NCI-H1048 (cell line): Measurements from ENCODE around the gene ASPRV1.
"Not testable (repeated sequence)": the region's sequence is repeated elsewhere in the genome, so short reads cannot be mapped to it uniquely, and the experiment has no call there.

Source experiments
- DNase-seq: peaks from one replicate; lab custom pipeline; 2025; lab: John Stamatoyannopoulos, UW

ASPRV1 gene

DNA sequence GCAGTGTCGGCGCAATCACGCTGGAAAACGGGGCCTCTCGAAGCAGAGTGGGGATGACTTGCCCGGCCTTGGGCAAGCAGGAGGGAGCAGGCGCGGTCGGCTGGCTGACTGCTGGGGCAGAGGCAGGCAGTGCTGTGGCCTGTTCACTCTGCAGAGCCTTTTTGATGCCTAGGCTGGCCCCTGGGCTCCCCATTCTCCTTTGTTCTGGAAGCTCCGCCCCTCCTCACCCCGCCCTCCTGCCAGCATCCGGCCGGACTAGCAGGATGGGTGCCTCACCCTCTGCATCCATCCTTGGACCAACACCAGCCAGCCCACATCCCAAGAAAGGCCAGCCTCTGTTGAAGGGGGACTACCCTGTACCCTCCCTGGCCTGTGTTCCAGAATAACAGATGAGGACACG lies at the start of gene ASPRV1:
TSS of gene ASPRV1 (minus strand) at position 136 of the 400 bp plus-strand sequence. CDS start 195 bp downstream, outside the sequence.
- no peak for DNase-seq

DNA sequence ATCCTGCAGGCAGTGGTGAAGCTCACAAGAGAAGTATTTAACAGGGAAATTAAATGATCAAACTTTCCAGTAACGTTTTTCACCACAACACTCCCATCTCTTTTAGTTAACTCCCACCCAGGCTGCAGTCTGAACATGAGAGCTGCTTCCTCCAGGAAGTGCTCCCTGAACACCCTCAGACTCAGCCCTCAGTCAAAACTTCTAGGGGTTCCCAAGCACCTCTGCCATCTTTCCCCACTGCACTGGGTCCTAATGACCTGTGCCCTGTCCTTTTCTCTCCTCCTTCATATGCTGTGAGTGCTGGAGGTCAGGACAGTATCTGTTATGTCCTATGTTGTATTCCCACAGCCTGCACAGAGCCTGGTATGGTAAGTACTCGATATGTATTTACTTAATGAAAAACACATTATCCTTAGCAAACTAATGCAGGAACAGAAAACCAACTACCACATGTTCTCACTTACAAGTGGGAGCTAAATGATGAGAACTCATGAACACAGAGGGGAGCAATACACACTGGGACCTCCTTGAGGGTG lies 49.2 kb upstream of the ASPRV1 start:
- DNase-seq = no peak

DNA sequence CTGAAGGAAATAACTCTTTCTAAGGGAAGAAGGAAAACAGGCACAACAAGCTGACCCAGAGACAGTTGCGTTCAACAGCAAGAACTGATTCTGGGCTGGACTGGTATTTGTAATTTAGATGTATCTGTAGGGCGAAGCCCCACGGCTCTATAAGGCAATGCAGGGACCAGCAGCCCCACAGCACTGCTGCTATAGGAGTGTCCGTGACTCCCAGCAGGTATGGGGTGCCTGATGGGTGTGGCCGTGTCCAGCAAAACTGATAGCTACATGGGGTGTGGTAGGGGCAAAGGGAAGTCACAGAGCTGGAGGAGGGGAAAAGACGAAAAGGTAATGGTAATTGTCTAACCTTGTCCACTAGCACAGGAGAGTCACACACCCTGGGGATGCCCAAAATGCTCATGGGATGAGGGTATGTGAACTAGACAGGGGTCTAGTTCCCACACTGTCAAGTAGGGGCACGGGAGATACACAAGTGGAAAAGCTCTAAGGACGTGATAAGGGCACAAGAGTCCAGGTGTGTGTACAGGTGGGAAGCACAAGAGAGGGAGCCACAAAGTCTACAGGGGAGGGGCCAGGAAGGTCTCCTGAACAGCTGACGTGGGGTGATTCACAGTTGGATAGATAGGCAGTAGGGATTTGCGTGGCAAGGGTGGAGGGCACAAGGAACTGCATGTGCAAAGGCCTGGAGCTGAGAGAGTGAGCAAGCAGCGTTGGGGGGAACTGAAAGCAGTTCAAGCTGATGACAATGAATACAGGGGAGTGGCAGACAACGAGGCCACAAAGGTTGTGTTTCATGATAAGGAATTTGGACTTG lies 48.5 kb upstream of the ASPRV1 start:
- no peak for DNase-seq

DNA sequence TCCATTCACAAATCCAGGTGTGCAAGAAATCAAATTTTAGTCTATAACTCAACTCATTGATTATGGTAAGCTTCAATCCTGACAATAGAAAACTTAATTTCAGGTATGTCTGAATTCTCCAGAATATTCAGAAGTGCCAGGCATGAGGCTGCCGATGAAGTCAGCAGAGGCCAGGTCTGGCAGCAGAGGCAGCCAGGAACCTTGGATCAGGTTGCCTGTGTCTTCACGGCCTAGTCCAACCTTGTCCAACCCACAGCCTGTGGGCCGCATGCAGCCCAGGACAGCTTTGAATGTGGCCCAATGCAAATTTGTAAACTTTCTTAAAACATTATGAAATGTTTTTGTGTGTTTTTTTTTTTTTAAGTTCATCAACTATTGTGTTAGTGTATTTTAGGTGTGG lies 46.9 kb upstream of the ASPRV1 start:
- no peak for DNase-seq

DNA sequence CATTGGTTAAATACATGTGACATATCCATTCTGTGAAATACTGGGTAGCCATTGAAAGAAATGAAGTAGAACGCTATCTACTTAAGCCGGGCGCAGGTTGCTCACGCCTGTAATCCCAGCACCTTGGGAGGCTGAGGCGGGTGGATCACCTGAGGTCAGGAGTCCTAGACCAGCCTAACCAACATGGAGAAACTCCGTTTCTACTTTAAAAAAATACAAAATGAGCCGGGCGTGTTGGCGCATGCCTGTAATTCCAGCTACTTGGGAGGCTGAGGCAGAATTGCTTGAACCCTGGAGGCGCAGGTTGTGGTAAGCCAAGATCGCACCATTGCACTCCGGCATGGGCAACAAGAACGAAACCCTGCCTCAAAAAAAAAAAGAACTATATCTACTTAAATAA lies 45.7 kb upstream of the ASPRV1 start:
- DNase-seq = no peak

DNA sequence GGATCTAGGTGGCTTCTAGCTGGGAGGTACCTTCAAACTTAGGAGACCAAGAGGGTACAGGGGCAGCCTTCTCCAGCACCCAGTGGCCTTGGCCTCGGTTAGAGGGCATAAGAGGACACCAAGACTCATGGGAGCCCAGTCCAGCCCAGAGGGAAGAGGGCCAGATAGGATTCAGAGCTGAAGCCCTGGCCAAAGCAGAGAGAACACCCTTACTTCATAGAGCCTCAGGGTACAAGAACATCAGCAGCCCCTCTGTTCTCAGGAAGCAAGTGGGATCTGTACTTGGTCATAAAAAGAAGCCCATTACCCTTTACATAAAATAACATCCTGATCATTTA lies 45.0 kb upstream of the ASPRV1 start:
- no peak for DNase-seq

DNA sequence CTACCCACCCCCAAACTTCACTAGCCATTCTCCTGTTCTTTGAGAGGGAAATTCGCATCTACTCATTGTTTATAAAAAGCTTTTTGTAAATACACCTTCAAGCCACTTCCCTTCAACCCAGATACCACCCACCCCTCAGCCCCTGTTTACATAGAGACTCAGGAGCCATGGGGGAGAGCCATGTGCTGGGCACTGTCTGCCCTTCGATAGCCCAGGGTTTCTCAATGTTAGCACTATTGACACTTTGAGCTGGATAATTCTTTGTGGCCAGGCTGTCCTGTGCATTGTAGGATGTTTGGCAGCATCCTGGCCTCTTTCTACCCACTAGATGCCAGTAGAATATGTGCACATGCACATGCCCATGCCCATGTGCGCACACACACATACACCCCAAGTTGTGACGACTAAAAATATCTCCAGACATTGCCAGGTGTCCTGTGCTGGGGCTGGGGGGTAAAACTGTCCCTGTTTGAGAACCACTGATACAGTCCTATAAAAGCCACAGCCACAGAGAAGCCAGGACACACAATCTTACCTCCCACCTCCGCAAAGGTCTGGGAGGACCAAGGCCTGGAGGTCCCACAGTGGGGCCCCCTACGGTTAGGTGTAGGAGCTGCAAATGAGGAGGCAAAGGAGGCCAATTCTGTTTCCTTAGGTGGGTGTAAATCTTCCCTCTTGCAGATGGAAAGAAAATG lies 44.5 kb upstream of the ASPRV1 start:
- no peak for DNase-seq

DNA sequence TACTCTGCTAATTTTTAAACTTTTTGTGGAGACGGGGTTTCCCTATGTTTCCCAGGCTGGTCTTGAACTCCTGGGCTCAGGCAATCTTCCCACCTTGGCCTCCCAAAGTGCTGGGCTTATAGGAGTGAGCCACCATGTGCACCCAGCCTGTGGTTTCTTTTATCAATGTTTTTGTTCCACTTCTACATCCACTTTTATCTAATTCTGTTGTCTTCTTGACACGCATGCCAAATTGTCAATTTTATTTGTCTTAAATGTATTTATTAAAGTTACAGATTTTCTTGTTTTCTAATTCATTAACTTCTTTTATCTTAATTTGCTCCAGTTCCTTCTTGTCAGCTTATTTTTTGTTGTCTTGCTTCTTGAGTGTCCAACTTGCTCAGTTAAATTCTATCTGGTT lies 43.8 kb upstream of the ASPRV1 start:
- no peak for DNase-seq

DNA sequence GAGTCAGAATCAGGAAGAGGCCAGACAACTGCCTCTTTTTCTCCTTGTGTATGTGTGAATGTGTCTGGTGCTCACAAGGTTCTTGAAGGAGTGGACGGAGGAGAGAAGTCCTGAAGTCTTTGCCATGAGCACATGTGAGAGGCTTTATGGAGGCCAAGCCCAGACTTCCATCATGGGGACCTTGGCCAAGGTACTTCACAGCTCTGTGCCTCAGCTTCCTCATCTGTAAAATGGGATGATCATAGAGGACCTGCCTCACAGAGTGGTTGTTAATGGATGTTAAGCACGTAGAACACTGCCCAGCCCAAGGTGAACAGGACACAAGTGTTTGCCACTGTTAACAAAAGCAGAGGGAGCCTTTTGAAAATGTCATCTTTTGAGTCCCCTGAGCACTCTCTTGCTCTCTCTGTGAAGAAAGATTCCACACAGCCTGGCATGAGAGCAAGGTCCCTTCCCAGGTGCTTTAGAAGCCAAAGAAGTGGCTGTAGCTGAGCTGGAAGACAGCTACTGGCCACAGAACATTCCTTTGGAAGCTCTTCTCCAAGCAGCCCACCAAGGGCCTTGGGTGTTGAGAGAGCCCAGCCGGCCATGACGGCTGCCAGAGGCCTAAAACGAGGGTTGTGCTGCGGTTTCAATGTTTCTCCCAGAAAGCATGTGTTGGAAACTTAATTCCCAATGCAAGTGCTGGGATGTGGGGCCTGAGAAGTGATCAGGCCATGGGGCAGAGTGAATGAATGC lies 41.8 kb upstream of the ASPRV1 start:
- no peak for DNase-seq

DNA sequence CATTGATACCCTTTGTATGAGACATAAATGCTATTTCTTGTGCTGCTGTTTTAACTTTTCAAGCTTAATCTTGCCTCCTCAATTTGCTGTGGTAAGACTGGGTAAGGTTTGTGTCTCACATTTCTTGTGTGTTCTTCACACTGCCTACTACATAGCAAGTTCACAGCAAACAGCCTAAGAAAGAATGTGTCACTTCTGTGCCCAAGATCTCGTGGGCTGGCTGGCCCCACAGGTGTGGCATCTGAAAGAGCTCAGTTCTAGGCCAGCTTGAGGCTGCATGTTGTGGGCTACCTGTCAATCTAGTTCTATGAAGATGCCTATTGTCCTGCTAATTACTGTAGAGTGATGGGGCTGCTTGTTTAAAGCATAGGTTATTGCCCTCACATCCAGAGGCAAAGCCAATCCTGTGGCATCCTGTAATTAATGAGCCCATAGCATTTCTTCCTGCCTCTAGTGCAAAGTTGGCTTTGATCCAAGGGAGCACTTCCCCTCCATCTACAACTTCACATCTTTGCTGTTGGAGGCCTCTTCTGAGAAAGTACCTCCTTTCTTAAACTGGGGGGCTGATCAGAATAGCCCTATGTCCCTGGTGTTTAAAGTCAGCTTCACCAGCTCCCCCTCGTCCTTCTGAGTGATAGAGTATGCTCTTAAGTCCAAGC lies 40.9 kb upstream of the ASPRV1 start:
- DNase-seq = no peak

DNA sequence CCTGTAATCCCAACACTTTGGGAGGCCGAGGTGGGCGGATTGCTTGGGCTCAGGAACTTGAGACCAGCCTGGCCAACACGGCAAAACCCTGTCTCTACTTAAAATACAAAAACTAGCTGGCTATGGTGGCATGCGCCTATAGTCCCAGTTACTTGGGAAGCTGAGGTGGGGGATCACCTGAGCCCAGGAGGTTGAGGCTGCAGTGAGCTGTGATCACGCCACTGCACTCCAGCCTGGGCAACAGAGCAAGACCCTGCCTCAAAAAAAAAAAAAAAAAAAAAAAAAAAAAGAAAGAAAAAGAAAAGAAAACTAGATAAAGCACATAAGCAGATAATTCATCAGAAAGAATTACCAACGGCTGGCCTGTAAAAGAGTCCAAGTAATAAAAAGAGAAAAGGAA lies 39.1 kb upstream of the ASPRV1 start:
- DNase-seq = not testable (repeated sequence)

DNA sequence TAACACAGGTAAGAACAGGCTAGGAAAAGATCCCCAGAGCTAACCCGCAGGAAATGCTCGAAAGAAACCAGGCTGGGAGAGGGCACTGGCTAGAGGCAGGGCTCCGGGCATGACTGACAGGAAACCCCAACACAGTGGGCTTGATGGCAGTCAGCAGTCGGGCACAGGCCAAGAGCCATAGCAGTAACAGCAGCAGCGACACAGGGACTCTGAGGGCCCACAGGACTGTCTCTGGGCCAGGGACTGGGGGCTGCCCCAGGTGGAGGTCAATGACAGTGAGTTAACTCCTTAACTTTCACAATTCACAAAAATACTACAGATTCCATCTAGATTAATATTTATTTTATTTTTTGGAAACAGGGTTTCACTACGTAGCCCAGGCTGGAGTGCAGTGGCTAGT lies 37.3 kb upstream of the ASPRV1 start:
- DNase-seq = no peak

DNA sequence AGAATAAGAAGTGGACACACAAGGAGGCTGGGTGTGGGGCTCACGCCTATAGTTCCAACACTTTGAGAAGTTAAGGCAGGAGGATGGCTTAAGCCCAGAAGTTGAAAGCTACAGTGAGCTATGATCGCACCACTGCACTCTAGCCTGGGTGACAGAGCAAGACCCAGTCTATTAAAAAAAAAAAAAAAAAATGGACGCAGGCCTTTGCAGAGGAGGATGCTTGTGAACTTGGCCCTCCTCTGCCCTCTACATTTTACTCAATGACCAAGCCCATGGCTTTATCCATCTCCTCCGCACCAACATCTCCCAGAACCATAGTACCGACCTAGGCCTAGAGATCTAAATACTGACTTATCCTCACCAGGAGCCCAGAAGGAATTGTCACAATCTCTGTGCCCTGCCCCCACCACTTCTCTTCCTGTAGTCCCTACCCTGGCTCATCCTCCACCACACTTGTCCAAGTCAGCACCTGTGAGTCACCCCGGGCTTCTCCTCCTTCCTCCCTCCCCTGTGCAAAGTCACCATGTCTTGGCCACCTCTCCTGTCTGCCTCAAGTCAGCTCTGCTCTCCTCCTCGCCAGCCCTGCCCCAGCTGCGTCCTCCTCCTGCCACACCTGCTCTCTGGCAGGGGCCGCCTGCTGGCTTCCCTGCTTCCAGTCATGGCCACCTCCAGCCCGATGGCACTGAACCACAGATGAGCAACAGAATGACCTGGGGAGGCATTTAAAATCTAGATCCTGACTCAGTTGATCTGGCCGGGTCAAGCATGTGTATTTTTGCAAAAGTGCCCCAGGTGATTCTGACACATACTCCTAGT lies 35.8 kb upstream of the ASPRV1 start:
- DNase-seq = no peak

DNA sequence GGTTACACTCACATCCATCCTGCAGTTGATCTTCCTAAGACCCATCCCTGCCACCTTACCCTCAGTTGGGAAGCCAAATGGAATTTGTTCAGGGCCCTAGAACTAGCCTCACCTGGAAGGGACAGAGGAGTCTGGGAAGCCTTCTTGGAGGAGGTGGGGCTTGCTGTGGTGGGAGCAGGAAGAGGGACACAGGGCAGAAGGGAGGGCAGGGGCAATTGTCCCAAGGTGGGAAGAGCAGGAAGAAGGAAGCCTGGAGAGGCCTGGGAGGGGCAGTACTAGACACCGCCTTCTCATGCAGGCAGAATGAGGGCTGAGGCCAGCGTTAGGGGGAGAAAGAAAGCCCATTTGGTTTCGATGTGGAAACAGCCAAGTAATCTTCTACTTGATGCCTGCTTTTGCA lies 34.1 kb upstream of the ASPRV1 start:
- no peak for DNase-seq

DNA sequence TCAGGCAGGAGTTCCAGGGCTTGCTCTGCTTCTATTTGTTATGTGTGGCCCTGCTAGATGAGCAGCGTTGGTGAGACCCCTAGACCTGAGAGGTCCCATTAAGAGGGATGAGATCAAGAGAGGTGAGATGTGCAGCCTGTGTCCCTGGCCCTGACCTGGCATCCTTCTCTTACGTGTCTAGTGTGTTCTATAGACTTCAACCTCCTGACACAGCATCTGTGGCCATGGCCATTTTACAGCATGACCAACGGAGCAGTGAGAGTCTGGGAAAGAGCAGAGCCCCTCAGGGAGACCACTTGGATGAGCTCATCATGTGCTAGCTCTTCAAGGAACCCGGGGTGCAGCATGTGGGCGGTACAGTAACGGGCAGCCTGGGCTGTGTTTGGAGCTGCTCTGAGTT lies 32.7 kb upstream of the ASPRV1 start:
- DNase-seq = no peak

DNA sequence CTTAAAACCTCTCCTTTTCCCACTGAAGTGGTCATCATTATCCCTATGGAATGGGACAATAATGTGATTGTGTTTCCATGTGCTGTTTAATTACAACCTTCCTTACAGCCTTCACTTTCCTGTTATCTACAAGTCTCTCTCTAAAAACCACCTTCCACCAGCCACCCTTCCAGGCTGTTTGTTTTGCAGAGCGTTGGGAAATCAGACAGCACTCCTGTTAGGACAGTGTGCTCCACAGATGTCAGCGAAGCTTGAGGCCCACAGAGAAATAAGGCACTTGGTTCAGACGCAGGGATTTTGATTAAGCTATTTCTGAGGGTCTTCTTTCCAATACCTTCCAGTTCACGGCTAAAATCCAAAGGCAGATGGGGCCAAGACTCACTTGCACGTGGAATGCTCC lies 32.3 kb upstream of the ASPRV1 start:
- no peak for DNase-seq

DNA sequence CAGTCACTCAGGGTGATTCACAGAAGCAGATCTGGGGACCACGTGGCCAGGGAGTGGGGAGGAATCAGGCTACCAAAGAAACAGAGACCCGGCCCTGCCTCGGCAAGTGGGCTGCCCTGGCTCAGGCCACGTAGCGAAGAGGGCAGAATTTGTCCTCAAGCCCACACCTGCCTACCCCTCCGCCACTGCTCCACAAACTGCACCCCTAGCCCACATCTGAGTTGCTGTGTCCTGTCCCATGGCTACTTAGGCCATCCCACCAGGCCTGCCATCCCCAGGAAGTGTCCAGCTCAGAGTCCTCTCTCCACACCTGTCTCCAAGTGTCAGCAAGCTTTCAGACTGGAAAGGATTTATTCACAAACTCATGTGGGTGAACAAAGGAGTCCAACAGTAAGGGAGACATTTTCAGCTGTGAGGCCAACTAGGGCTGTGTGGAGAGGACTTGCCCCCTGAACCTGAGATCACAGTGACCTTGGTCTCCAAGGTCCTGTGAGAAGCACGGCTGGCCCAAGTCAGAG lies 31.7 kb upstream of the ASPRV1 start:
- DNase-seq = no peak

DNA sequence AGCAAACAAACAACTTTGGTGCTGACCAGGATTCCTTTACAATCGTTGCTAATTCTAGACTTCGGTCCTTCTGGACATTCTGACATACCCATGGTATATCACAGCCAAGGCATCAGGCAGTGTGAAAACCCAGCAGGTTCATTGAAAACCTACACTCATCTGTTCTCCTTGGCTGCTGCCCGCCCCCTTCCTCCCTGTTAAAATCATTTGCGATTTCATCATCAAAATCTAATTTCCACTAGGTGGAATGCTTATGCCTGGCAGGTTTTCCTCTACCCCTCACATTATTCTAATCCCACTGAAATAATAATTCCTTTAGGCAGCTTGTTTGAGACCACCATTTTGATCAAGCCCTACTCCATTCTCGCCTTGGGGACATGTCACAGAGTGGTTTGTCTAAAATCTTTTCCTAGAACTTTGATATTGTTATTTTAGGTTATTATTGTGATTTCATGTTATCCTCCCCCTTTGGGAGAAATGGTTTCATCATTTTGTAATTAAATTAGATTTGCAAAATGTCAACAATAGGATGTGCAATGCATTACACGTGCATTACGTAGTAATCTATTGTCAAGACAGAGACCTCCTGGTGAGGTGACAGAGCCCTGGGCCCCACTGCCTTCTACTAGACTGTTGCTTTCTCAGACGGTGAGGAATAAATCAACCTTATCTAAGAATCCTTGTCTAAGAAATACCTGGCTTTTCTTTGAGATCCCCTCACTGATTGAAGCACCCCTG lies 31.0 kb upstream of the ASPRV1 start:
- DNase-seq = no peak

DNA sequence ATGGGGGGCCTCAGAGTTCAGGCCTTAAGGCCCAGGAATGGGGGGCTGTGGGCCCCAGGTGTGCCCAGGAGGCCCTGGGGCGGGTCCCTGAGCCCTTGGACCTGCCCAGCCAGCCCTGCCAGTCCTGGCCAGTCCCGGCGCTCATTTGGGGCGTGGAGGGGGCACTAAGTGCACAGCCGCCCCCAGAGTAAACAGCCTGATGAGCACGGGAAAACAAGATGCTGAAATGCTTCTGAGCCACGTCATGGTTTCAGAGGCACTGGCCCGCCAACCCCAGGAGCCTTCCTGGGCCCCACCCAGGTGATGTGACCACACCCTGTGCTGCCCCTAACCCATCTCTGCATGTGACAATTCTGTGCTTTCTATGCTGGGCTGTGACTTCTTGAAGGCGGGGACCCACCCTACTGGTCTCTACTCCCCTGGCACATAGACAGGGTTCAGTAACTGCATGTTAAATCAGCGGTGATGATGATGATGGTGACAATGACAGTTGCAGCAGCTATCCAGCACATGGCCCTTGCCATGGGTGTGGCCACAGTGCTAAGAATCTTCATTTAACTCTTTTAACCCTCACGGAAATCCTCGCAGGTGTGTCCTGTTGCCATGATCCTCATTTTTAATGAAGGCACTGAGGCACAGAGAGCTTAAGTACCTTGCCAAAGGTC lies 28.1 kb upstream of the ASPRV1 start:
- DNase-seq = no peak

DNA sequence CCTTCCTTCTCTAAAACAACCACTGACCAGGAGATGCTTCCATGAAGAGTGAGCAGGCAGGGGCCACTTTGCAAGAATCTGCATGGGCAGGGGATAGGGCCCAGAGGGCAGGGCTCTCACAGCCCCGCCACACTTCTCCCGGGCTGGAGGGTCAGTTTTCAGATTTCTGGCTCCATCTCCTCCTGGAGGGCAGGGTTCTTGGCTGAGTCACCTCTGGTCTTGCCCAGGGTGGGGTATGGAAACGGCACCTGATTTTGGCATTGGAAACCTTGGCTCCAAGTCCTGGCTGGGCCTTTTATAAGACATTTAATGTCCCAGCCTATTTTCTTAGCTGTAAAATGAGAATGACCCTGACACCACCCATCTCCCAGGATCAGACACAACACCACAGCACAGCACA lies 27.6 kb upstream of the ASPRV1 start:
- DNase-seq = no peak
